WTC11 (cell line): ENCODE data around the gene VAT1. TPM values are rescaled to one million over a fixed set of nuclear protein-coding genes. Genes with fewer than 3 reads are reported as not detected.
A peak's percentile ranks its signal among the peaks of the same experiment; 100 is the strongest.

Source experiments
- ATAC-seq: fragments of 200-7000 bp; cut with Tn5 transposase; 2 replicates; pipeline ENCODE4 v1.10.0; 2021; ENCODE audit warnings: mild to moderate bottlenecking, moderate library complexity
- CTCF ChIA-PET: fragments of 300-600 bp; sonication (Branson Sonifier 250); formaldehyde crosslinking; loops from one replicate; lab custom pipeline; 2021; ENCODE audit warnings: antibody characterized with exemption; lab: Charles Lee
- POLR2A ChIA-PET: fragments of 350-600 bp; sonication (Branson Sonifier 250); formaldehyde crosslinking; loops from one replicate; lab custom pipeline; 2021; ENCODE audit warnings: antibody characterized with exemption; lab: Charles Lee
- DNase-seq: peaks from one replicate; pipeline ENCODE4 v3.0.0; 2021; ENCODE audit warnings: low spot score
- H3K27ac Mint-ChIP-seq: 2 replicates; pipeline ENCODE4 v1.8.0; 2021; ENCODE audit warnings: mixed read lengths
- H3K27me3 Mint-ChIP-seq: 2 replicates; pipeline ENCODE4 v1.8.0; 2021; ENCODE audit warnings: low read depth, mild to moderate bottlenecking, moderate library complexity, mixed read lengths
- H3K36me3 Mint-ChIP-seq: 2 replicates; pipeline ENCODE4 v1.8.0; 2021; ENCODE audit warnings: mixed read lengths
- H3K4me1 Mint-ChIP-seq: 2 replicates; pipeline ENCODE4 v1.8.0; 2022; ENCODE audit warnings: mixed read lengths
- H3K4me3 Mint-ChIP-seq: 2 replicates; pipeline ENCODE4 v1.8.0; 2021; ENCODE audit warnings: mild to moderate bottlenecking, moderate library complexity, mixed read lengths
- H3K9me3 Mint-ChIP-seq: 2 replicates; pipeline ENCODE4 v1.8.0; 2021; ENCODE audit warnings: mixed read lengths
- ATF1 ChIP-seq: sonication (generic); formaldehyde crosslinking; IDR thresholded peaks from 2 replicates; pipeline ENCODE4 v1.8.1; 2023; ENCODE audit warnings: mild to moderate bottlenecking, moderate library complexity, missing genetic modification reagents
- CDX4 ChIP-seq: fragments of 250-450 bp; sonication (Bioruptor Pico); IDR thresholded peaks from 2 replicates; pipeline ENCODE4 v1.9.0; 2021; ENCODE audit warnings: moderate library complexity, mild to moderate bottlenecking, inconsistent platforms, borderline replicate concordance
- CREM ChIP-seq: sonication (generic); formaldehyde crosslinking; IDR thresholded peaks from 2 replicates; pipeline ENCODE4 v1.8.1; 2022; ENCODE audit warnings: mild to moderate bottlenecking, missing genetic modification reagents, moderate library complexity
- MAX ChIP-seq: sonication (generic); formaldehyde crosslinking; IDR thresholded peaks from 2 replicates; pipeline ENCODE4 v1.8.0; 2022; ENCODE audit warnings: mild to moderate bottlenecking, missing genetic modification reagents
- MYBL2 ChIP-seq: sonication (generic); formaldehyde crosslinking; IDR thresholded peaks from 2 replicates; pipeline ENCODE4 v1.8.1; 2023; ENCODE audit warnings: mild to moderate bottlenecking, moderate library complexity, missing genetic modification reagents
- NFE2L1 ChIP-seq: sonication (generic); formaldehyde crosslinking; IDR thresholded peaks from 2 replicates; pipeline ENCODE4 v1.8.1; 2023; ENCODE audit warnings: missing genetic modification reagents
- NFYB ChIP-seq: sonication (generic); formaldehyde crosslinking; conservative IDR thresholded peaks from 2 replicates; pipeline ENCODE4 v1.8.0; 2022; ENCODE audit warnings: low read depth, missing genetic modification reagents
- NR2C2 ChIP-seq: sonication (generic); formaldehyde crosslinking; IDR thresholded peaks from 2 replicates; pipeline ENCODE4 v1.8.0; 2022; ENCODE audit warnings: mild to moderate bottlenecking, missing genetic modification reagents
- NR3C1 ChIP-seq: sonication (generic); formaldehyde crosslinking; conservative IDR thresholded peaks from 2 replicates; pipeline ENCODE4 v1.8.1; 2023; ENCODE audit warnings: low read depth, mild to moderate bottlenecking, missing genetic modification reagents
- OVOL2 ChIP-seq: fragments of 250-450 bp; sonication (Bioruptor Pico); IDR thresholded peaks from 2 replicates; pipeline ENCODE4 v1.9.0; 2021; ENCODE audit warnings: mild to moderate bottlenecking, borderline replicate concordance
- PRDM15 ChIP-seq: sonication (generic); formaldehyde crosslinking; IDR thresholded peaks from 2 replicates; pipeline ENCODE4 v1.8.0; 2022; ENCODE audit warnings: missing genetic modification reagents
- PRRX2 ChIP-seq: fragments of 250-450 bp; sonication (Bioruptor Pico); IDR thresholded peaks from 2 replicates; pipeline ENCODE4 v1.8.0; 2021; ENCODE audit warnings: mild to moderate bottlenecking
- RELA ChIP-seq: sonication (generic); formaldehyde crosslinking; IDR thresholded peaks from 2 replicates; pipeline ENCODE4 v1.8.1; 2022; ENCODE audit warnings: missing genetic modification reagents, mild to moderate bottlenecking, borderline replicate concordance
- RORB ChIP-seq: fragments of 250-450 bp; sonication (Bioruptor Pico); IDR thresholded peaks from 2 replicates; pipeline ENCODE4 v1.9.0; 2021; ENCODE audit warnings: mild to moderate bottlenecking
- SMAD4 ChIP-seq: sonication (generic); formaldehyde crosslinking; IDR thresholded peaks from 2 replicates; pipeline ENCODE4 v1.8.0; 2022; ENCODE audit warnings: mild to moderate bottlenecking, missing genetic modification reagents
- SP1 ChIP-seq: sonication (generic); formaldehyde crosslinking; conservative IDR thresholded peaks from 2 replicates; pipeline ENCODE4 v1.8.1; 2022; ENCODE audit warnings: missing genetic modification reagents
- ZNF263 ChIP-seq: sonication (generic); formaldehyde crosslinking; IDR thresholded peaks from 2 replicates; pipeline ENCODE4 v1.8.1; 2022; ENCODE audit warnings: low read depth, mild to moderate bottlenecking, moderate library complexity, missing genetic modification reagents
- ZNF396 ChIP-seq: fragments of 250-450 bp; sonication (Bioruptor Pico); IDR thresholded peaks from 2 replicates; pipeline ENCODE4 v1.8.0; 2021; ENCODE audit warnings: mild to moderate bottlenecking, moderate library complexity, borderline replicate concordance
- total RNA-seq: library from RNA; stranded (reverse); gene quantifications from 3 replicates; pipeline ENCODE4 v1.2.3, GENCODE V29; 2021
- TF ChIP-seq, protein P1 (sequence below): sonication (generic); formaldehyde crosslinking; IDR thresholded peaks from 2 replicates; pipeline ENCODE4 v1.8.0; 2023; ENCODE audit warnings: mild to moderate bottlenecking, missing genetic modification reagents
- TF ChIP-seq, protein P2 (sequence below): sonication (generic); formaldehyde crosslinking; conservative IDR thresholded peaks from 2 replicates; pipeline ENCODE4 v1.8.1; 2023; ENCODE audit warnings: mild to moderate bottlenecking, low read depth, missing genetic modification reagents, moderate library complexity
- TF ChIP-seq, protein P3 (sequence below): sonication (generic); formaldehyde crosslinking; IDR thresholded peaks from 2 replicates; pipeline ENCODE4 v1.8.1; 2022; ENCODE audit warnings: mild to moderate bottlenecking, missing genetic modification reagents, moderate library complexity, borderline replicate concordance

Gene VAT1
- total RNA-seq, 1 experiment from 2014 or later: 298 TPM

GRCh38 chr17:42989141-42989540 lies 33.0 kb downstream of the VAT1 start:
- CTCF ChIA-PET: interaction anchor here (3.2 kb wide), 1 partner anchor 9 kb away, joined by 9 read pairs; the partner anchor contains the start of gene RPL27
- no peak for ATAC-seq

DNA sequence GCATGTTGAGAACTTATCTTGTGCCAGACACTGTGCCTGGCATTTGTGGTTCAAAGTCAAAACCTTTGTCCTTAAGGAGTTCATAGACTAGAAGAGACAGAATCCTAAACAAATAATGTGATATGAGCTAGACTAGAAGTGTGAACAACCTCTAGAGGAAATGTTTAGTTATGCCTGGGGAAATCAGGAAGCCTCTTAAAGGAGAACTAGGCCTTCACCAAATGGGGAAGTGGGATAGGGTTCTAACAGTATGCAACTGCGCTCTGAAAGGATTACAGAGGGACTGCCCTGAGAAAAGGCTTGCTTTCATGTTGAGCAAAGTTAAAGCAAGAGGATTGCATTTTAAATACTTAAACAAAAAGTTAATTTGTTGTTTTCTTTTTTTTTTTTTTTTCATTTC lies 37.0 kb downstream of the VAT1 start:
- Mint-ChIP-seq H3K4me1 (peaks cover 12% of the 10 kb centered on the region), H3K27me3 (no peaks in the 10 kb centered on the region; the same call in 1 of the 2 replicates), H3K4me3 (no peak overlapping the region), H3K27ac (no peak overlapping the region), H3K36me3 (peaks cover 48% of the 10 kb centered on the region), H3K9me3 (no peaks in the 10 kb centered on the region)
- CTCF ChIA-PET: interaction anchor here (0.9 to 2.4 kb wide), 2 partner anchors 12 to 222 kb away, joined by 3 to 8 read pairs; partner anchors contain the start of gene RPL27
- POLR2A ChIA-PET: no interaction called here
- DNase-seq (no peak), ATAC-seq (no peak)
- no peak for TF ChIP-seq MYBL2
- TF ChIP-seq SP1 (CRISPR knock-in tag): no peak
- no peak for TF ChIP-seq NR3C1 (CRISPR knock-in tag)
- TF ChIP-seq CDX4 (CRISPR knock-in tag): no peak
- TF ChIP-seq ZNF396 (CRISPR knock-in tag): no peak
- TF ChIP-seq MAX (CRISPR knock-in tag): no peak
- no peak for TF ChIP-seq PRDM15

More at GRCh38 chr17:42989141-42989540, 33.0 kb downstream of the VAT1 start:
- Mint-ChIP-seq H3K36me3 (peaks cover 73% of the 10 kb centered on the region), H3K4me1 (no peaks in the 10 kb centered on the region), H3K27me3 (no peaks in the 10 kb centered on the region), H3K9me3 (no peaks in the 10 kb centered on the region), H3K4me3 (no peak overlapping the region), H3K27ac (no peak overlapping the region)
- POLR2A ChIA-PET: no interaction called here
- no peak for TF ChIP-seq RELA (CRISPR knock-in tag)
- no peak for TF ChIP-seq PRRX2 (CRISPR knock-in tag)
- DNase-seq: no peak

- POLR2A ChIA-PET: interaction anchor here (0.8 kb wide), 1 partner anchor 16 kb away, joined by 9 read pairs; no protein-coding TSS in a partner anchor
- CTCF ChIA-PET: interaction anchor here (0.7 to 1.7 kb wide), 2 partner anchors 16 to 187 kb away, joined by 3 to 8 read pairs; partner anchors contain the start of gene RPL27
Measured at GRCh38 chr17:42982266-42982665, 39.9 kb downstream of the VAT1 start.

More at GRCh38 chr17:42982266-42982665, 39.9 kb downstream of the VAT1 start:
- Mint-ChIP-seq H3K4me3 (peak overlapping the region; percentile 99), H3K9me3 (no peaks in the 10 kb centered on the region), H3K27ac (no peak overlapping the region; the same call in 1 of the 2 replicates), H3K36me3 (peaks cover 21% of the 10 kb centered on the region), H3K4me1 (peaks cover 20% of the 10 kb centered on the region), H3K27me3 (peaks cover 4% of the 10 kb centered on the region; the same call in 1 of the 2 replicates)
- ATAC-seq: no peak
- no peak for DNase-seq
- TF ChIP-seq, protein P1, sequence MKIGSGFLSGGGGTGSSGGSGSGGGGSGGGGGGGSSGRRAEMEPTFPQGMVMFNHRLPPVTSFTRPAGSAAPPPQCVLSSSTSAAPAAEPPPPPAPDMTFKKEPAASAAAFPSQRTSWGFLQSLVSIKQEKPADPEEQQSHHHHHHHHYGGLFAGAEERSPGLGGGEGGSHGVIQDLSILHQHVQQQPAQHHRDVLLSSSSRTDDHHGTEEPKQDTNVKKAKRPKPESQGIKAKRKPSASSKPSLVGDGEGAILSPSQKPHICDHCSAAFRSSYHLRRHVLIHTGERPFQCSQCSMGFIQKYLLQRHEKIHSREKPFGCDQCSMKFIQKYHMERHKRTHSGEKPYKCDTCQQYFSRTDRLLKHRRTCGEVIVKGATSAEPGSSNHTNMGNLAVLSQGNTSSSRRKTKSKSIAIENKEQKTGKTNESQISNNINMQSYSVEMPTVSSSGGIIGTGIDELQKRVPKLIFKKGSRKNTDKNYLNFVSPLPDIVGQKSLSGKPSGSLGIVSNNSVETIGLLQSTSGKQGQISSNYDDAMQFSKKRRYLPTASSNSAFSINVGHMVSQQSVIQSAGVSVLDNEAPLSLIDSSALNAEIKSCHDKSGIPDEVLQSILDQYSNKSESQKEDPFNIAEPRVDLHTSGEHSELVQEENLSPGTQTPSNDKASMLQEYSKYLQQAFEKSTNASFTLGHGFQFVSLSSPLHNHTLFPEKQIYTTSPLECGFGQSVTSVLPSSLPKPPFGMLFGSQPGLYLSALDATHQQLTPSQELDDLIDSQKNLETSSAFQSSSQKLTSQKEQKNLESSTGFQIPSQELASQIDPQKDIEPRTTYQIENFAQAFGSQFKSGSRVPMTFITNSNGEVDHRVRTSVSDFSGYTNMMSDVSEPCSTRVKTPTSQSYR (CRISPR knock-in tag): no peak
- TF ChIP-seq CREM: no peak
- no peak for TF ChIP-seq OVOL2 (CRISPR knock-in tag)
- TF ChIP-seq NFYB: no peak
- no peak for TF ChIP-seq SMAD4 (CRISPR knock-in tag)
- TF ChIP-seq, protein P2, sequence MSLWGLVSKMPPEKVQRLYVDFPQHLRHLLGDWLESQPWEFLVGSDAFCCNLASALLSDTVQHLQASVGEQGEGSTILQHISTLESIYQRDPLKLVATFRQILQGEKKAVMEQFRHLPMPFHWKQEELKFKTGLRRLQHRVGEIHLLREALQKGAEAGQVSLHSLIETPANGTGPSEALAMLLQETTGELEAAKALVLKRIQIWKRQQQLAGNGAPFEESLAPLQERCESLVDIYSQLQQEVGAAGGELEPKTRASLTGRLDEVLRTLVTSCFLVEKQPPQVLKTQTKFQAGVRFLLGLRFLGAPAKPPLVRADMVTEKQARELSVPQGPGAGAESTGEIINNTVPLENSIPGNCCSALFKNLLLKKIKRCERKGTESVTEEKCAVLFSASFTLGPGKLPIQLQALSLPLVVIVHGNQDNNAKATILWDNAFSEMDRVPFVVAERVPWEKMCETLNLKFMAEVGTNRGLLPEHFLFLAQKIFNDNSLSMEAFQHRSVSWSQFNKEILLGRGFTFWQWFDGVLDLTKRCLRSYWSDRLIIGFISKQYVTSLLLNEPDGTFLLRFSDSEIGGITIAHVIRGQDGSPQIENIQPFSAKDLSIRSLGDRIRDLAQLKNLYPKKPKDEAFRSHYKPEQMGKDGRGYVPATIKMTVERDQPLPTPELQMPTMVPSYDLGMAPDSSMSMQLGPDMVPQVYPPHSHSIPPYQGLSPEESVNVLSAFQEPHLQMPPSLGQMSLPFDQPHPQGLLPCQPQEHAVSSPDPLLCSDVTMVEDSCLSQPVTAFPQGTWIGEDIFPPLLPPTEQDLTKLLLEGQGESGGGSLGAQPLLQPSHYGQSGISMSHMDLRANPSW (CRISPR knock-in tag): no peak
- TF ChIP-seq RORB: no peak
- TF ChIP-seq NFE2L1 (CRISPR knock-in tag): no peak
- TF ChIP-seq PRRX2 (CRISPR knock-in tag): no peak
- no peak for TF ChIP-seq MYBL2
- no peak for TF ChIP-seq NR2C2
- no peak for TF ChIP-seq ATF1 (CRISPR knock-in tag)
- TF ChIP-seq, protein P3, sequence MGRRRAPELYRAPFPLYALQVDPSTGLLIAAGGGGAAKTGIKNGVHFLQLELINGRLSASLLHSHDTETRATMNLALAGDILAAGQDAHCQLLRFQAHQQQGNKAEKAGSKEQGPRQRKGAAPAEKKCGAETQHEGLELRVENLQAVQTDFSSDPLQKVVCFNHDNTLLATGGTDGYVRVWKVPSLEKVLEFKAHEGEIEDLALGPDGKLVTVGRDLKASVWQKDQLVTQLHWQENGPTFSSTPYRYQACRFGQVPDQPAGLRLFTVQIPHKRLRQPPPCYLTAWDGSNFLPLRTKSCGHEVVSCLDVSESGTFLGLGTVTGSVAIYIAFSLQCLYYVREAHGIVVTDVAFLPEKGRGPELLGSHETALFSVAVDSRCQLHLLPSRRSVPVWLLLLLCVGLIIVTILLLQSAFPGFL: no peak
- TF ChIP-seq ZNF263 (CRISPR knock-in tag): no peak
- TF ChIP-seq ZNF396 (CRISPR knock-in tag): no peak
